Suppressor macrophage treated with lipopolysaccharide for 4 hours (primary cell): ENCODE data around the gene VPS45.

Source experiments
- DNase-seq: peaks from one replicate; pipeline ENCODE4 v3.0.0-alpha.2; 2020

VPS45 gene

GRCh38 chr1:150073516-150073915 lies 5.9 kb downstream of the VPS45 start:
- DNase-seq, result no peak

GRCh38 chr1:150076066-150076465 lies 8.5 kb downstream of the VPS45 start:
- no peak for DNase-seq

GRCh38 chr1:150076985-150077384 lies 9.4 kb downstream of the VPS45 start:
- no peak for DNase-seq

- no peak for DNase-seq
These were observed 13.2 kb downstream of the VPS45 start for GRCh38 chr1:150080784-150081183.

GRCh38 chr1:150082494-150082893 lies 14.9 kb downstream of the VPS45 start:
- DNase-seq, result no peak

- DNase-seq, result no peak
These were observed 16.3 kb downstream of the VPS45 start for GRCh38 chr1:150083907-150084306.

GRCh38 chr1:150085406-150085805 lies 17.8 kb downstream of the VPS45 start:
- no peak for DNase-seq

GRCh38 chr1:150087415-150087814 lies 19.8 kb downstream of the VPS45 start:
- no peak for DNase-seq

GRCh38 chr1:150089846-150090520 lies 22.4 kb downstream of the VPS45 start:
- DNase-seq, result peak; percentile 83

GRCh38 chr1:150092180-150092791 lies 24.7 kb downstream of the VPS45 start:
- DNase-seq, result no peak

GRCh38 chr1:150093805-150094204 lies 26.2 kb downstream of the VPS45 start:
- DNase-seq, result no peak

- DNase-seq, result no peak
These were observed 27.2 kb downstream of the VPS45 start for GRCh38 chr1:150094734-150095265.

GRCh38 chr1:150102986-150103385 lies 35.4 kb downstream of the VPS45 start:
- no peak for DNase-seq

GRCh38 chr1:150106341-150106740 lies 38.8 kb downstream of the VPS45 start:
- no peak for DNase-seq

GRCh38 chr1:150109586-150109985 lies 42.0 kb downstream of the VPS45 start:
- peak; percentile 40 for DNase-seq

GRCh38 chr1:150110116-150110515 lies 42.5 kb downstream of the VPS45 start:
- no peak for DNase-seq

- no peak for DNase-seq
These were observed 44.1 kb downstream of the VPS45 start for GRCh38 chr1:150111670-150112069.

- DNase-seq, result no peak
These were observed 47.5 kb downstream of the VPS45 start for GRCh38 chr1:150115121-150115520.

- DNase-seq, result no peak
These were observed 51.1 kb downstream of the VPS45 start for GRCh38 chr1:150118716-150119115.

- DNase-seq, result no peak
These were observed 53.8 kb downstream of the VPS45 start for GRCh38 chr1:150121236-150121862.

GRCh38 chr1:150126811-150127210 lies 59.2 kb downstream of the VPS45 start:
- DNase-seq, result no peak

- no peak for DNase-seq
These were observed 59.9 kb downstream of the VPS45 start for GRCh38 chr1:150127464-150127863.

- DNase-seq, result no peak
These were observed 60.3 kb downstream of the VPS45 start for GRCh38 chr1:150127868-150128267.

- DNase-seq, result no peak
These were observed 64.8 kb downstream of the VPS45 start for GRCh38 chr1:150132372-150132771.
